Anterior cingulate cortex (tissue), 58 donors: ENCODE data around the gene IGF2.

Experiments
- DNase-seq, 58 donors: peaks; one replicate each; lab custom pipeline; 2025; lab: John Stamatoyannopoulos, UW

Gene IGF2

GRCh38 chr11:2107521-2107920, 31.7 kb downstream of the IGF2 start:
- DNase-seq, result no peak

- DNase-seq, result no peak
These were observed 32.5 kb downstream of the IGF2 start for GRCh38 chr11:2106583-2107209.

GRCh38 chr11:2105511-2105910, 33.7 kb downstream of the IGF2 start:
- no peak for DNase-seq

GRCh38 chr11:2104524-2105440, 34.4 kb downstream of the IGF2 start:
- DNase-seq, result no peak

GRCh38 chr11:2103668-2104523, 35.3 kb downstream of the IGF2 start:
- DNase-seq, result no peak

GRCh38 chr11:2102883-2103213, 36.3 kb downstream of the IGF2 start:
- DNase-seq, result no peak

- DNase-seq, result no peak
These were observed 36.9 kb downstream of the IGF2 start for GRCh38 chr11:2102132-2102882.

- DNase-seq, result no peak
These were observed 38.0 kb downstream of the IGF2 start for GRCh38 chr11:2101171-2101675.

- no peak for DNase-seq
These were observed 38.6 kb downstream of the IGF2 start for GRCh38 chr11:2100361-2101170.

GRCh38 chr11:2099516-2100349, 39.5 kb downstream of the IGF2 start:
- DNase-seq, result no peak

GRCh38 chr11:2098691-2099515, 40.3 kb downstream of the IGF2 start:
- no peak for DNase-seq

- DNase-seq, result no peak
These were observed 41.0 kb downstream of the IGF2 start for GRCh38 chr11:2097998-2098690.

GRCh38 chr11:2097356-2097997, 41.7 kb downstream of the IGF2 start:
- no peak for DNase-seq

GRCh38 chr11:2096919-2097301, 42.3 kb downstream of the IGF2 start:
- no peak for DNase-seq

GRCh38 chr11:2096011-2096918, 42.9 kb downstream of the IGF2 start:
- no peak for DNase-seq
